Left ventricle myocardium superior (tissue), 1 donor: Measurements from ENCODE around the gene CMSS1. TPM values are rescaled to one million over a fixed set of nuclear protein-coding genes. Genes with fewer than 3 reads are reported as not detected.
A peak's percentile ranks its signal among the peaks of the same experiment; 100 is the strongest.
"Not testable (repeated sequence)": the region's sequence is repeated elsewhere in the genome, so short reads cannot be mapped to it uniquely, and the experiment has no call there.

Source experiments
- ATAC-seq: fragments of 200-7000 bp; cut with Tn5 transposase; one replicate; pipeline ENCODE4 v1.9.1; 2020; ENCODE audit warnings: mild to moderate bottlenecking, moderate library complexity
- DNase-seq: peaks from one replicate; pipeline ENCODE4 v3.0.0-alpha.2; 2020
- intact Hi-C: fragments of 100-400 bp; cut with micrococcal nuclease; formaldehyde crosslinking; loops from one replicate; pipeline ENCODE4 v1.11.0; 2022
- total RNA-seq: library from RNA; stranded (reverse); fragmentation: NEBNext Ultra II Directional; extraction: Animal tissue kit (Norgen Biotek cat#: 25700); gene quantifications from one replicate; pipeline ENCODE4 v1.2.1, GENCODE V29; 2021
- donor health status: DM: no; HTN: yes; CAD: no; lungs with severe emphysema.

CMSS1 gene
- total RNA-seq, 1 donor from 2014 or later, result 34.5 TPM

- intact Hi-C loops, result loop anchor here (10.0 kb wide), 1 partner anchor 207 kb away; no protein-coding TSS in a partner anchor
- ATAC-seq, DNase-seq: not testable (repeated sequence)
Observed at GRCh38 chr3:100051513-100051912, 233.9 kb downstream of the CMSS1 start.

- intact Hi-C loops, result loop anchor here (10.0 kb wide), 1 partner anchor 209 kb away; no protein-coding TSS in a partner anchor
- DNase-seq (no peak), ATAC-seq (no peak)
Observed at GRCh38 chr3:100053951-100054620, 236.4 kb downstream of the CMSS1 start.

DNA sequence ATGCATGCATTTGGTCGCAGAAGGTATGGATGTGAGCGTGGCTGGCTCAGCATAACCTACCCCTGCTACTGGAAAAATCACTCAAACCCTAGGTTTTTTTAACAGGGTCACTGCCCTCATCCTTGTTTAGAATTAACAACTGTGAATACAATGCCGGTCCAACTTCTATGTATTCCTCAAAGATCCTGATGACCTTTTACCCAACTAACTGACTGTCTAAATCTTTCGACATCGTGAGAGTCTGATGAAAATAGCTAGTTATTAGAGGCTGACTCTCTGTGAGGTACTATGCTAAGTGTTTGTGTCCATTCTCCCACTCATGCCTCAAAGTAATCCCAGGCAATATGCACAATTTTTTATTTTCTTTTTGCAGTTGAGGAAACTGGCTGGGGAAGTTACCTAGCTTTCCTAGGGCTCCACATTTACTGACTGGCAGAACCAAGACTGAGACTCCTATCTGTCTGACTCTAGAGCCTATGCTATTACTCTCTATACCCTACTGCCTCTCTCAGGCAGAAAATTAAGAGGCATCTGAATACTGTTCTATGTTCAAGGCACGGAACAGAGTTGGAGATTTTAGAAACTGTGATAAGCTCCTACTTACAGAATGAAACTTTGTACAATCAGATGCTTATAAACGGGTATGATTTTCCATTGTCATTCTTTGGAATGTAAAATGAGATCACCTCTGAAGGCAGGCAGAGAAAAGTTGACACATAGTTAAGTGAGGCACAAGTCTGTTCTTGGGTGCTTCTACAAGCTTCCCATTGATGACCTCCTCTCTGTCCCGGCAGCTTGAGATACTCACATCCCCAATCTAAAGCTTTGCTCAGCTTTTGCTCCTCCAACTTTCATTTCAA, 240.3 kb downstream of the CMSS1 start:
- peak; percentile 72 for ATAC-seq
- DNase-seq, result no peak
- intact Hi-C loops, result loop anchor here (10.0 kb wide), 1 partner anchor 213 kb away; no protein-coding TSS in a partner anchor

- DNase-seq (no peak), ATAC-seq (peak; percentile 50)
- intact Hi-C loops, result loop anchor here (10.0 kb wide), 1 partner anchor 215 kb away; no protein-coding TSS in a partner anchor
Observed at GRCh38 chr3:100059472-100059871, 241.8 kb downstream of the CMSS1 start.

GRCh38 chr3:100060685-100061484, 243.2 kb downstream of the CMSS1 start:
- intact Hi-C loops, result no loop called here
- DNase-seq (no peak), ATAC-seq (peak; percentile 43)

GRCh38 chr3:100062665-100063064, 245.0 kb downstream of the CMSS1 start:
- intact Hi-C loops, result no loop called here

GRCh38 chr3:100063929-100064461, 246.3 kb downstream of the CMSS1 start:
- intact Hi-C loops, result no loop called here
- ATAC-seq, result no peak
- no peak for DNase-seq

More at GRCh38 chr3:100062665-100063064, 245.0 kb downstream of the CMSS1 start:
- ATAC-seq (no peak), DNase-seq (no peak)

- DNase-seq, result no peak
- intact Hi-C loops, result no loop called here
- ATAC-seq, result peak; percentile 54
Observed at GRCh38 chr3:100067589-100067988, 249.9 kb downstream of the CMSS1 start.

- DNase-seq, result peak; percentile 82
- intact Hi-C loops, result no loop called here
- peak; percentile 88 for ATAC-seq
Observed at GRCh38 chr3:100068826-100069225, 251.2 kb downstream of the CMSS1 start.

- ATAC-seq, result no peak
Observed at GRCh38 chr3:100069472-100069871, 251.8 kb downstream of the CMSS1 start.

GRCh38 chr3:100072326-100073048, 254.8 kb downstream of the CMSS1 start:
- intact Hi-C loops, result loop anchor here (5.0 kb wide), 1 partner anchor 180 kb away; no protein-coding TSS in a partner anchor
- ATAC-seq (no peak), DNase-seq (no peak)

More at GRCh38 chr3:100069472-100069871, 251.8 kb downstream of the CMSS1 start:
- no peak for DNase-seq
- intact Hi-C loops, result no loop called here

DNA sequence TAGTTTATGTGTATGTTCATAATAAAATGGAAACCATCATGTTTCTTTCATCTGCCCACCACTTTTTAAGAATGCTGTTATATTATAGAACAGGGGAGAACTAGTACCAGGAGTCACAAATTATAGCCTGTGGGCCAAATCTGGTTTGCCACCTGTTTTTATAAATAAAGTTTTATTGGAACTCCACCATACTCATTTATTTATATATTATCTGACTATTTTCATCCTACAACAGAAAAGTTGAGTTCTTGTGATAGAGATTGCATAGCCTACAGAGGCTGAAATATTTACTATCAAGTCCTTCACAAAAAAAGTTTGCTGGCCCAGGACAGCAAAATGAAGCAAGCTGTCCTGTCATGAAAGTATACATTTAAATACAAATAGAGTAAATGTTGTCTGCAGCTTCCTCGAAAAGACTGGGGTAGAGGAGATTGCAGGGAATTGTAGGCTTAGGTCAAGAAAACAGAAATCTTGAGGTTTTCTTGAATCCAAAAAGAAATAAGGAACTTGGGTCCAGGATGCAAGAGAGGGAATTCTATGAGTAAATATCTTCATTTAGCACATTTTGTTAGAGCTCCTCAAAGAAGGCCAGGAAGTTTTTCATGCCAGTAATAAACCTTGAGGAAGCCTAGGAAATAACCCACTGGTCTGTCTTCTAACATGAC, 255.5 kb downstream of the CMSS1 start:
- ATAC-seq (no peak), DNase-seq (no peak)
- intact Hi-C loops, result loop anchor here (5.0 kb wide), 1 partner anchor 179 kb away; no protein-coding TSS in a partner anchor

- no peak for DNase-seq
- intact Hi-C loops, result loop anchor here (5.0 kb wide), 1 partner anchor 178 kb away; no protein-coding TSS in a partner anchor
- peak; percentile 55 for ATAC-seq
Observed at GRCh38 chr3:100073714-100074307, 256.1 kb downstream of the CMSS1 start.

DNA sequence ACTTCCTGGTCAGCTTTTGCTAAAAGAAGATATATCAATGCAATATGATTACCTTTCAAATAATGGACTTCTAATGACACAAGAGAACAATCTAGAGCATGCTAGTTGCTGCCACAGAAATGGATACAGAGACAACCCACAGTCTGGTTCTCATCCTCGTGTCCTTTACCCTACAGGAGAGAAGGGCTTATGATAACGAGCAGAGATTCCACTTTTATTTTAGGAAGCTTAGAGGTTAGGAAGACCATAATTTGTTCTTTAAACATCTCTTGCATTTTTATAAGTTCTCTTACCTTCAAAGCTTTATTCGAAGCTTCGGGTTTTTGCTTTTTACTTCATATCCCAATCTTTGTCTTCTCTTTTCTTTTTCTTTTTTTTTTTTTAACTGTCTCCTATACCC, 257.5 kb downstream of the CMSS1 start:
- intact Hi-C loops, result no loop called here
- DNase-seq, result no peak
- no peak for ATAC-seq

DNA sequence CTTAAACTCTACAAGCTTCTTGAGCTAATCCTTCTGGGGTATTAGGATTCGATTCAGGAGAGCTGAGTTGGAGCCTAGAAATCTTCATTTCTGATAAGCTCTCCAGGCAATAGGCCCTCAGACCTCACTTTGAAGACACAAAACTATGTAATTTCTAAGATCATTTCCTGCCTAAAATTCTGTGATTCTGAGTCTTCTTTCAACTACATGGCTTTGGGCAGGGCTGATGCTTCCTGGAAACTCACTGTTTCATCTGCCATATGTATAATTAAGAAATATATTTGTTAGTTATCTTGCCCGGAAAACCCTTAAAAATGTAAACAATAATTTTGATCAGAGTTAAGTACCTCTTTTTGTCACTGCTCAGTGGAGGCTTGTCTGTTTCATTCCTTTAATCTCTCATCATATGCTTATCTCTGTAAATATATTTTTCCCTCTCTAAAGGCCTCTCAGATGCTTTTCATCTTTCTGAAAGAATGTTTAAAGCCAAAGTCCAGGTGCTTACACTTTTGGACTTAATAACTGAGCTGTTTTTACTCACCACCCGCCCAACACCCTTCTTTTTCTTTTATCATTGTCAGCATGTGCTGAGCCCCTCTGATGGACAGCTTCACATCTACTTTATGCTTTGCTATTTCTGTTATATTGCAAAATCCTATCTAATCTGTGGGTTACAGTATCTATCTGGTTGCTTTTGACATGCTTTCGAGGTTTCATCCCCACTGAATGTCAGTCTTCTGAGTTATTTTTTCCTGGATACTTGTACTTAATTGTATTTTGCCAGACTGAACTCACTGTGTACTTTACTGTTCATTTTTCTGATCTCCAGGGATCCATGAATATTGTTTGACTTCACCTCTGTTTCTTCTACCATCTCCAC, 258.4 kb downstream of the CMSS1 start:
- intact Hi-C loops, result no loop called here
- ATAC-seq, result peak; percentile 6
- no peak for DNase-seq
